MM.1S (cell line): ENCODE measurements around the gene PSME3.

Source experiments
- DNase-seq: peaks from one replicate; pipeline ENCODE4 v3.0.0-alpha.2; 2015
- H2AFZ ChIP-seq: fragments of 300-600 bp; sonication (generic); 2 replicates; pipeline ENCODE4 v1.6.0; 2016; ENCODE audit warnings: antibody characterized with exemption, low read length
- H3F3A ChIP-seq: fragments of 300-600 bp; sonication (generic); 2 replicates; pipeline ENCODE4 v1.6.1; 2016; ENCODE audit warnings: mild to moderate bottlenecking, antibody characterized with exemption, low read length, moderate library complexity, mixed read lengths; ENCODE audit not compliant: insufficient read depth
- H3K27ac ChIP-seq: fragments of 300-600 bp; sonication (generic); 2 replicates; pipeline ENCODE4 v1.5.1; 2016; ENCODE audit warnings: mild to moderate bottlenecking, low read length
- H3K27me3 ChIP-seq: fragments of 300-600 bp; sonication (generic); replicated peaks from 2 replicates; pipeline ENCODE4 v1.6.0; 2016; ENCODE audit warnings: low read length; ENCODE audit not compliant: insufficient read depth
- H3K36me3 ChIP-seq: fragments of 300-600 bp; sonication (generic); replicated peaks from 2 replicates; pipeline ENCODE4 v1.6.1; 2016; ENCODE audit warnings: mild to moderate bottlenecking, low read length, mixed read lengths; ENCODE audit not compliant: insufficient read depth
- H3K4me1 ChIP-seq: fragments of 300-600 bp; sonication (generic); 2 replicates; pipeline ENCODE4 v1.6.1; 2016; ENCODE audit warnings: low read length, mixed read lengths
- H3K4me2 ChIP-seq: fragments of 300-600 bp; sonication (generic); 2 replicates; pipeline ENCODE4 v1.6.0; 2016; ENCODE audit warnings: low read depth, low read length
- H3K4me3 ChIP-seq: fragments of 300-600 bp; sonication (generic); 2 replicates; pipeline ENCODE4 v1.5.1; 2016; ENCODE audit warnings: low read length, mixed read lengths
- H3K79me2 ChIP-seq: fragments of 300-600 bp; sonication (generic); 2 replicates; pipeline ENCODE4 v1.6.1; 2016; ENCODE audit warnings: mixed run types, low read length, mixed read lengths
- H3K9ac ChIP-seq: fragments of 300-600 bp; sonication (generic); 2 replicates; pipeline ENCODE4 v1.6.1; 2016; ENCODE audit warnings: low read length, mixed read lengths
- H3K9me2 ChIP-seq: fragments of 300-600 bp; sonication (generic); replicated peaks from 2 replicates; pipeline ENCODE4 v1.6.1; 2016; ENCODE audit warnings: mild to moderate bottlenecking, low read length, mixed read lengths; ENCODE audit not compliant: insufficient read depth
- H3K9me3 ChIP-seq: fragments of 300-600 bp; sonication (generic); replicated peaks from 2 replicates; pipeline ENCODE4 v1.6.1; 2016; ENCODE audit warnings: mild to moderate bottlenecking, low read length, mixed read lengths; ENCODE audit not compliant: insufficient read depth
- H4K20me1 ChIP-seq: fragments of 300-600 bp; sonication (generic); 2 replicates; pipeline ENCODE4 v1.6.1; 2016; ENCODE audit warnings: mild to moderate bottlenecking, low read length, moderate library complexity, mixed read lengths; ENCODE audit not compliant: insufficient read depth
- EZH2 ChIP-seq: fragments of 300-600 bp; sonication (generic); optimal IDR thresholded peaks from 2 replicates; pipeline ENCODE3; 2017; ENCODE audit warnings: low read depth, mild to moderate bottlenecking, antibody characterized with exemption, low read length, mixed read lengths
- EZH2phosphoT487 ChIP-seq: fragments of 300-600 bp; sonication (generic); IDR thresholded peaks from 2 replicates; pipeline ENCODE4 v1.6.1; 2018; ENCODE audit warnings: antibody characterized with exemption, low read length
- TF ChIP-seq, protein P1 (sequence below): fragments of 300-600 bp; sonication (generic); IDR thresholded peaks from 2 replicates; pipeline ENCODE4 v1.5.1; 2016; ENCODE audit warnings: antibody characterized with exemption, low read length, mixed read lengths

PSME3 gene

GRCh38 chr17:42832213-42832933, 824 bp upstream of the PSME3 start:
- H3K4me2 ChIP-seq: peak overlapping the region; percentile 87
- peaks cover 9% of the 10 kb centered on the region for H3K4me1 ChIP-seq
- H2AFZ ChIP-seq: peak overlapping the region; percentile 83
- TF ChIP-seq, protein P1, sequence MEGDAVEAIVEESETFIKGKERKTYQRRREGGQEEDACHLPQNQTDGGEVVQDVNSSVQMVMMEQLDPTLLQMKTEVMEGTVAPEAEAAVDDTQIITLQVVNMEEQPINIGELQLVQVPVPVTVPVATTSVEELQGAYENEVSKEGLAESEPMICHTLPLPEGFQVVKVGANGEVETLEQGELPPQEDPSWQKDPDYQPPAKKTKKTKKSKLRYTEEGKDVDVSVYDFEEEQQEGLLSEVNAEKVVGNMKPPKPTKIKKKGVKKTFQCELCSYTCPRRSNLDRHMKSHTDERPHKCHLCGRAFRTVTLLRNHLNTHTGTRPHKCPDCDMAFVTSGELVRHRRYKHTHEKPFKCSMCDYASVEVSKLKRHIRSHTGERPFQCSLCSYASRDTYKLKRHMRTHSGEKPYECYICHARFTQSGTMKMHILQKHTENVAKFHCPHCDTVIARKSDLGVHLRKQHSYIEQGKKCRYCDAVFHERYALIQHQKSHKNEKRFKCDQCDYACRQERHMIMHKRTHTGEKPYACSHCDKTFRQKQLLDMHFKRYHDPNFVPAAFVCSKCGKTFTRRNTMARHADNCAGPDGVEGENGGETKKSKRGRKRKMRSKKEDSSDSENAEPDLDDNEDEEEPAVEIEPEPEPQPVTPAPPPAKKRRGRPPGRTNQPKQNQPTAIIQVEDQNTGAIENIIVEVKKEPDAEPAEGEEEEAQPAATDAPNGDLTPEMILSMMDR: no peak
- TF ChIP-seq EZH2phosphoT487 (no peak), EZH2 (no peak)
- peak overlapping the region; percentile 90 for H3K9ac ChIP-seq
- H3K27me3 ChIP-seq: no peaks in the 10 kb centered on the region
- no peaks in the 10 kb centered on the region for H3K9me2 ChIP-seq
- H3K36me3 ChIP-seq: no peaks in the 10 kb centered on the region; the same call in 1 of the 2 replicates
- H3K27ac ChIP-seq: peak overlapping the region; percentile 66; the same call in 1 of the 2 replicates
- H3K79me2 ChIP-seq: peaks cover 44% of the 10 kb centered on the region
- no peaks in the 10 kb centered on the region; the same call in 1 of the 2 replicates for H3F3A ChIP-seq
- no peak for DNase-seq
- H3K9me3 ChIP-seq: no peaks in the 10 kb centered on the region
- no peaks in the 10 kb centered on the region for H4K20me1 ChIP-seq
- H3K4me3 ChIP-seq: peak overlapping the region; percentile 100

DNA sequence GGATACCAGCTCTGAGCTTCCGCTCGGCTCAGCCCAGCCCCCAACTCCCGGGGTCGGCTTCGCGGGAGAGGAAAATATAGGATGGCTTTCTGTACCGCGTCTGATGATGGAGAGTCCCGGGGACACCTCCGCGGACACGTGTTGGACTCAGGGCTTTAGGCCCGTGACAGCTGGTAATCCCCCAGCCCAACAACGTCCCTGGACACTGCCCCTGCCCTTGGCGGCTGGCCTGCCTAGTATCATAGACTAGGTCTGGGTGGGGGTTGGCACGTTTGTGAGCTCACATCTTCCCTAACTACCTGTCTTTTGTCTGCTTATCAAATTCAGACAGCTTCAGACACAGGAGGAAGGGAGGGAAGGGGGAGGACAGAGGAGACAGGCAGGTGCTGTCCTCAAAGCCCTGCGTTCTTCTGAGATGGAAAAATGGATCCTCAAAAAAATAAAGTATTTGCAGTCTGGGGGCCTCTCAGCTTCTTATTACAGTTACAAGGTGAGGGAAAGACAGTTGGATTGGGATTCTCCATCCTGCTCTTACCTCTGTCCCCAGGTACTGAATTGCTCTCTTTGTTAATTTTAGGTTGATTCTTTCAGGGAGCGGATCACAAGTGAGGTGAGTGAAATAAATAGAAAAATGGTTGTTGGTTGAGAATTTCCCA, 698 bp downstream of the PSME3 start:
- H3K36me3 ChIP-seq: peaks cover 11% of the 10 kb centered on the region; the same call in 1 of the 2 replicates
- H3K27me3 ChIP-seq: no peaks in the 10 kb centered on the region
- peak overlapping the region; percentile 100 for H3K4me3 ChIP-seq
- H3F3A ChIP-seq: no peaks in the 10 kb centered on the region; the same call in none of the 2 replicates
- peak overlapping the region; percentile 83 for H2AFZ ChIP-seq
- TF ChIP-seq, protein P1: no peak
- TF ChIP-seq EZH2phosphoT487 (no peak), EZH2 (no peak)
- DNase-seq: peak; percentile 11
- H3K9me3 ChIP-seq: no peaks in the 10 kb centered on the region
- no peaks in the 10 kb centered on the region for H4K20me1 ChIP-seq
- peak overlapping the region; percentile 90 for H3K9ac ChIP-seq
- H3K79me2 ChIP-seq: peaks cover 57% of the 10 kb centered on the region
- H3K4me2 ChIP-seq: peak overlapping the region; percentile 87
- H3K9me2 ChIP-seq: no peaks in the 10 kb centered on the region
- peak overlapping the region; percentile 66; the same call in 1 of the 2 replicates for H3K27ac ChIP-seq
- H3K4me1 ChIP-seq: peaks cover 9% of the 10 kb centered on the region

- DNase-seq: no peak
- peaks cover 9% of the 10 kb centered on the region for H3K4me1 ChIP-seq
- H3K27ac ChIP-seq: no peak overlapping the region
- no peak overlapping the region for H3K4me3 ChIP-seq
- TF ChIP-seq, protein P1: no peak
- TF ChIP-seq EZH2phosphoT487 (no peak), EZH2 (no peak)
- H3K79me2 ChIP-seq: peaks cover 57% of the 10 kb centered on the region
- no peak overlapping the region for H2AFZ ChIP-seq
- no peak overlapping the region for H3K9ac ChIP-seq
- H3K9me2 ChIP-seq: no peaks in the 10 kb centered on the region
- H3K9me3 ChIP-seq: no peaks in the 10 kb centered on the region
- no peak overlapping the region for H3K4me2 ChIP-seq
- H3K27me3 ChIP-seq: no peaks in the 10 kb centered on the region
- H4K20me1 ChIP-seq: no peaks in the 10 kb centered on the region
- H3K36me3 ChIP-seq: peaks cover 17% of the 10 kb centered on the region; the same call in 1 of the 2 replicates
- no peaks in the 10 kb centered on the region; the same call in none of the 2 replicates for H3F3A ChIP-seq
These were observed 2.5 kb downstream of the PSME3 start for GRCh38 chr17:42835732-42836131.
